HepG2 (cell line): ENCODE results near the gene DIABLO. TPM values are rescaled to one million over a fixed set of nuclear protein-coding genes. Genes with fewer than 3 reads are reported as not detected.

Experiments used
- CEBPB ChIP-seq: IDR thresholded peaks from 2 replicates; pipeline ENCODE4 v1.6.1; 2011; ENCODE audit warnings: low read depth, low read length, improper control_type of control experiment, borderline replicate concordance
- CENPX ChIP-seq: sonication (generic); formaldehyde crosslinking; IDR thresholded peaks from 2 replicates; pipeline ENCODE4 v1.9.0; 2021; ENCODE audit warnings: mild to moderate bottlenecking, missing genetic modification reagents, moderate library complexity
- CHCHD3 ChIP-seq: sonication (generic); formaldehyde crosslinking; IDR thresholded peaks from 2 replicates; pipeline ENCODE4 v1.8.0; 2022; ENCODE audit warnings: mild to moderate bottlenecking, missing genetic modification reagents, moderate library complexity
- FOXP1 ChIP-seq, 2 experiments: fragments of 450-650 bp in 1 of 2; IDR thresholded peaks; 2 replicates each; pipeline ENCODE4 v1.6.1; 2017 to 2018; ENCODE audit warnings: antibody characterized with exemption in 1 of 2
- HOXA7 ChIP-seq: sonication (generic); formaldehyde crosslinking; IDR thresholded peaks from 2 replicates; pipeline ENCODE4 v1.8.1; 2022; ENCODE audit warnings: mild to moderate bottlenecking, missing genetic modification reagents, moderate library complexity
- KDM5A ChIP-seq: fragments of 200-600 bp; sonication (generic); IDR thresholded peaks from 2 replicates; pipeline ENCODE4 v1.7.0; 2018; ENCODE audit warnings: antibody characterized with exemption, mild to moderate bottlenecking, low read length, borderline replicate concordance
- KLF13 ChIP-seq: sonication (generic); formaldehyde crosslinking; IDR thresholded peaks from 2 replicates; pipeline ENCODE4 v1.4.0; 2020; ENCODE audit warnings: mild to moderate bottlenecking, missing genetic modification reagents
- MAFK ChIP-seq, 2 experiments: IDR thresholded peaks in 1 of 2; conservative IDR thresholded peaks in 1 of 2; 2 replicates each; pipeline ENCODE4 v1.6.1; 2011; ENCODE audit warnings: improper control_type of control experiment in 2 of 2, low read length in 2 of 2
- MYC ChIP-seq: sonication (generic); formaldehyde crosslinking; IDR thresholded peaks from 2 replicates; pipeline ENCODE4 v1.9.0; 2021; ENCODE audit warnings: missing genetic modification reagents, borderline replicate concordance
- PHB2 ChIP-seq: fragments of 450-650 bp; IDR thresholded peaks from 2 replicates; pipeline ENCODE4 v1.6.1; 2018; ENCODE audit not compliant: partially characterized antibody
- RBM22 ChIP-seq: fragments of 200-400 bp; formaldehyde crosslinking; optimal IDR thresholded peaks from 2 replicates; pipeline ENCODE3; 2017; ENCODE audit warnings: mild to moderate bottlenecking, low read length, moderate library complexity
- RFXAP ChIP-seq: sonication (generic); formaldehyde crosslinking; IDR thresholded peaks from 2 replicates; pipeline ENCODE4 v1.4.0; 2020; ENCODE audit warnings: missing genetic modification reagents, borderline replicate concordance
- SP4 ChIP-seq: sonication (generic); formaldehyde crosslinking; IDR thresholded peaks from 2 replicates; pipeline ENCODE4 v1.8.1; 2023; ENCODE audit warnings: mild to moderate bottlenecking, missing genetic modification reagents
- ZBTB38 ChIP-seq: sonication (generic); formaldehyde crosslinking; IDR thresholded peaks from 2 replicates; pipeline ENCODE4 v1.5.1; 2020; ENCODE audit warnings: mild to moderate bottlenecking, missing genetic modification reagents
- ZEB1 ChIP-seq: IDR thresholded peaks from 2 replicates; pipeline ENCODE4 v1.6.1; 2012; ENCODE audit warnings: mild to moderate bottlenecking, low read depth, inconsistent platforms; ENCODE audit not compliant: insufficient replicate concordance
- ZFP37 ChIP-seq: sonication (generic); formaldehyde crosslinking; IDR thresholded peaks from 2 replicates; pipeline ENCODE4 v1.4.0; 2020; ENCODE audit warnings: missing genetic modification reagents, borderline replicate concordance
- ZNF232 ChIP-seq: sonication (generic); formaldehyde crosslinking; IDR thresholded peaks from 2 replicates; pipeline ENCODE4 v1.4.0; 2020; ENCODE audit warnings: missing genetic modification reagents, borderline replicate concordance
- ZNF331 ChIP-seq: sonication (generic); formaldehyde crosslinking; IDR thresholded peaks from 2 replicates; pipeline ENCODE4 v1.4.0; 2020; ENCODE audit warnings: missing genetic modification reagents
- ZNF446 ChIP-seq: sonication (generic); formaldehyde crosslinking; IDR thresholded peaks from 2 replicates; pipeline ENCODE4 v1.5.0; 2020; ENCODE audit warnings: mild to moderate bottlenecking, missing genetic modification reagents
- ZNF615 ChIP-seq: sonication (generic); formaldehyde crosslinking; IDR thresholded peaks from 2 replicates; pipeline ENCODE4 v1.5.0; 2020; ENCODE audit warnings: mild to moderate bottlenecking, missing genetic modification reagents, borderline replicate concordance
- ZNF883 ChIP-seq: sonication (generic); formaldehyde crosslinking; IDR thresholded peaks from 2 replicates; pipeline ENCODE4 v1.5.1; 2020; ENCODE audit warnings: mild to moderate bottlenecking, missing genetic modification reagents; ENCODE audit errors: not compliant biosample characterization
- polyA plus RNA-seq, 8 experiments: library from polyadenylated mRNA; depleted of rRNA in 3 of 8; stranded (reverse) in 7 of 8; unstranded in 1 of 8; fragments of >200 nt; fragmentation: Illumina TruSeq in 4 of 8; extraction: Trizol in 4 of 8; gene quantifications; 2 replicates each; pipeline versions ENCODE4 v1.2.1 to v1.2.3, GENCODE V29; 2011 to 2016; ENCODE audit warnings: low read depth in 4 of 8, missing spikeins in 1 of 8, mixed read lengths in 1 of 8; ENCODE audit not compliant: insufficient read depth in 1 of 8
- total RNA-seq, 5 experiments: library from RNA; depleted of rRNA; stranded (reverse); fragments of >200 nt; fragmentation: Illumina TruSeq; extraction: Trizol; gene quantifications; 2 replicates each; pipeline ENCODE4 v1.2.3, GENCODE V29; 2016; ENCODE audit warnings: low read depth in 1 of 5
- TF ChIP-seq, protein P1 (sequence below): sonication (generic); IDR thresholded peaks from 2 replicates; pipeline ENCODE4 v1.6.1; 2016; ENCODE audit warnings: low read depth, borderline replicate concordance
- TF ChIP-seq, protein P2 (sequence below): IDR thresholded peaks from 2 replicates; pipeline ENCODE4 v1.6.1; 2012; ENCODE audit warnings: low read depth, low read length, improper control_type of control experiment
- TF ChIP-seq, protein P3 (sequence below): sonication (generic); formaldehyde crosslinking; IDR thresholded peaks from 2 replicates; pipeline ENCODE4 v1.4.0; 2020; ENCODE audit warnings: missing genetic modification reagents
- TF ChIP-seq, protein P4 (sequence below): sonication (generic); formaldehyde crosslinking; IDR thresholded peaks from 2 replicates; pipeline ENCODE4 v1.5.0; 2020; ENCODE audit warnings: missing genetic modification reagents

Gene DIABLO
- total and polyA plus RNA-seq, 2 of the 13 experiments (the other 11 are each of a cell fraction or from before 2014, with no cell fraction given): 20.7 to 70.9 TPM

DNA sequence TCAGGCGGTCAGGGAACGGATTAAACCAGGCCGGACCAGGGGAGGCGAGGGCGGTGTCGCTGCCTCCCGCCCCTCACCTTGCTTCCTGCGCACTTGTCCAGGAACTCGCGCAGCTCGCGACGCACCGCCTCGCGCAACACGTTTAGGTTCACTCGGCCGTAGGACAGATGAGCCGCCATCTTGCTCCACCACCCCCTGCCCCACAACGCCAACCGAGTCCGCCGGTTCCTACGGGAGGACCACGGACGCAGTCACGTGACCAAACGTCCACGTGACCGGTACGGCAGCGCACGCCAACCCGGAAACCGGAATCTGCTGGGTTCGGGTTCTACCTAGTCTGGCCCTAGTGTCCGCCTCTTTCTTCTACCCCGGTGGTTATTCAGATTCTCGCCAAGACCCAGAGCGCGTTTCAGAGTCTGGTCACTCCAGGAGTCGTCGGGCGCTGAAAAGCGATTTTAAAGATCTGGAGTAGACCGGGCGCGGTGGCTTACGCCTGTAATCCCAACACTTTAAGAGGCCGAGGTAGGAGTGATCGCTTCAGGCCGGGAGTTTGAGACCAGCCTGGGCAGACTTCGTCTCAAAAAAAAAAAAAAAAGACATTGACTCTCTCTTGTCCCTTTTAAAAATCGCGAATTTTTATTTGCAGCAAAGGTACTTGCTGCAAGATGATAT, 40.5 kb upstream of the DIABLO start, which contains the start of gene VPS33A (continued):
- TF ChIP-seq ZNF232 (CRISPR knock-in tag) (no peak), ZBTB38 (CRISPR knock-in tag) (peak; percentile 87), ZEB1 (peak; percentile 70), MAFK (conservative IDR thresholded peaks at IDR 0.05 in 1 of 2, IDR thresholded peaks at IDR 0.05 in 1 of 2; ENCODE audit: low read length in 2 of 2) (no peak; a peak in 1 of 4 replicates), PHB2 (no peak), RBM22 (no peak), MYC (peak; percentile 94), RFXAP (CRISPR knock-in tag) (peak; percentile 44; the same call in 1 of the 2 replicates), FOXP1 (IDR thresholded peaks at IDR 0.05) (no peak), FOXP1 (CRISPR knock-in tag; IDR thresholded peaks at IDR 0.05) (no peak), CHCHD3 (CRISPR knock-in tag) (0 out of 2 replicates have a peak, but pooled peaks have one; percentile 63), ZNF331 (CRISPR knock-in tag) (peak; percentile 68; the same call in 1 of the 2 replicates), ZFP37 (CRISPR knock-in tag) (no peak), SP4 (CRISPR knock-in tag) (peak; percentile 77; the same call in 1 of the 2 replicates), ZNF883 (CRISPR knock-in tag) (no peak), HOXA7 (CRISPR knock-in tag) (no peak), CEBPB (no peak), ZNF615 (CRISPR knock-in tag) (no peak; the same call in 1 of the 2 replicates), CENPX (CRISPR knock-in tag) (no peak), KDM5A (peak; percentile 98), KLF13 (CRISPR knock-in tag) (peak; percentile 95; the same call in 1 of the 2 replicates), ZNF446 (CRISPR knock-in tag) (no peak)
- TF ChIP-seq, protein P1, sequence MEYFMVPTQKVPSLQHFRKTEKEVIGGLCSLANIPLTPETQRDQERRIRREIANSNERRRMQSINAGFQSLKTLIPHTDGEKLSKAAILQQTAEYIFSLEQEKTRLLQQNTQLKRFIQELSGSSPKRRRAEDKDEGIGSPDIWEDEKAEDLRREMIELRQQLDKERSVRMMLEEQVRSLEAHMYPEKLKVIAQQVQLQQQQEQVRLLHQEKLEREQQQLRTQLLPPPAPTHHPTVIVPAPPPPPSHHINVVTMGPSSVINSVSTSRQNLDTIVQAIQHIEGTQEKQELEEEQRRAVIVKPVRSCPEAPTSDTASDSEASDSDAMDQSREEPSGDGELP: peak; percentile 37; the same call in 1 of the 2 replicates
- TF ChIP-seq, protein P2, sequence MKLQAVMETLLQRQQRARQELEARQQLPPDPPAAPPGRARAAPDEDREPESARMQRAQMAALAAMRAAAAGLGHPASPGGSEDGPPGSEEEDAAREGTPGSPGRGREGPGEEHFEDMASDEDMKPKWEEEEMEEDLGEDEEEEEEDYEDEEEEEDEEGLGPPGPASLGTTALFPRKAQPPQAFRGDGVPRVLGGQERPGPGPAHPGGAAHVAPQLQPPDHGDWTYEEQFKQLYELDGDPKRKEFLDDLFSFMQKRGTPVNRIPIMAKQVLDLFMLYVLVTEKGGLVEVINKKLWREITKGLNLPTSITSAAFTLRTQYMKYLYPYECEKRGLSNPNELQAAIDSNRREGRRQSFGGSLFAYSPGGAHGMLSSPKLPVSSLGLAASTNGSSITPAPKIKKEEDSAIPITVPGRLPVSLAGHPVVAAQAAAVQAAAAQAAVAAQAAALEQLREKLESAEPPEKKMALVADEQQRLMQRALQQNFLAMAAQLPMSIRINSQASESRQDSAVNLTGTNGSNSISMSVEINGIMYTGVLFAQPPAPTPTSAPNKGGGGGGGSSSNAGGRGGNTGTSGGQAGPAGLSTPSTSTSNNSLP: 0 out of 2 replicates have a peak, but pooled peaks have one; percentile 1
- TF ChIP-seq, protein P3, sequence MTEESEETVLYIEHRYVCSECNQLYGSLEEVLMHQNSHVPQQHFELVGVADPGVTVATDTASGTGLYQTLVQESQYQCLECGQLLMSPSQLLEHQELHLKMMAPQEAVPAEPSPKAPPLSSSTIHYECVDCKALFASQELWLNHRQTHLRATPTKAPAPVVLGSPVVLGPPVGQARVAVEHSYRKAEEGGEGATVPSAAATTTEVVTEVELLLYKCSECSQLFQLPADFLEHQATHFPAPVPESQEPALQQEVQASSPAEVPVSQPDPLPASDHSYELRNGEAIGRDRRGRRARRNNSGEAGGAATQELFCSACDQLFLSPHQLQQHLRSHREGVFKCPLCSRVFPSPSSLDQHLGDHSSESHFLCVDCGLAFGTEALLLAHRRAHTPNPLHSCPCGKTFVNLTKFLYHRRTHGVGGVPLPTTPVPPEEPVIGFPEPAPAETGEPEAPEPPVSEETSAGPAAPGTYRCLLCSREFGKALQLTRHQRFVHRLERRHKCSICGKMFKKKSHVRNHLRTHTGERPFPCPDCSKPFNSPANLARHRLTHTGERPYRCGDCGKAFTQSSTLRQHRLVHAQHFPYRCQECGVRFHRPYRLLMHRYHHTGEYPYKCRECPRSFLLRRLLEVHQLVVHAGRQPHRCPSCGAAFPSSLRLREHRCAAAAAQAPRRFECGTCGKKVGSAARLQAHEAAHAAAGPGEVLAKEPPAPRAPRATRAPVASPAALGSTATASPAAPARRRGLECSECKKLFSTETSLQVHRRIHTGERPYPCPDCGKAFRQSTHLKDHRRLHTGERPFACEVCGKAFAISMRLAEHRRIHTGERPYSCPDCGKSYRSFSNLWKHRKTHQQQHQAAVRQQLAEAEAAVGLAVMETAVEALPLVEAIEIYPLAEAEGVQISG (CRISPR knock-in tag): peak; percentile 93
- TF ChIP-seq, protein P4, sequence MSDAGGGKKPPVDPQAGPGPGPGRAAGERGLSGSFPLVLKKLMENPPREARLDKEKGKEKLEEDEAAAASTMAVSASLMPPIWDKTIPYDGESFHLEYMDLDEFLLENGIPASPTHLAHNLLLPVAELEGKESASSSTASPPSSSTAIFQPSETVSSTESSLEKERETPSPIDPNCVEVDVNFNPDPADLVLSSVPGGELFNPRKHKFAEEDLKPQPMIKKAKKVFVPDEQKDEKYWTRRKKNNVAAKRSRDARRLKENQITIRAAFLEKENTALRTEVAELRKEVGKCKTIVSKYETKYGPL: no peak
